Endothelial cell (in vitro differentiated cells): ENCODE measurements around the gene KLHL3. TPM values are rescaled to one million over a fixed set of nuclear protein-coding genes. Genes with fewer than 3 reads are reported as not detected.

Experiments used
- DNase-seq: peaks from one replicate; pipeline ENCODE4 v3.0.0; 2021; ENCODE audit warnings: low spot score
- H3K27ac Mint-ChIP-seq: one replicate; pipeline ENCODE4 v1.8.0; 2021; ENCODE audit warnings: mixed read lengths, inconsistent platforms; ENCODE audit not compliant: unreplicated experiment
- H3K27me3 Mint-ChIP-seq: one replicate; pipeline ENCODE4 v1.8.0; 2021; ENCODE audit warnings: mild to moderate bottlenecking, moderate library complexity, mixed read lengths, inconsistent platforms; ENCODE audit not compliant: unreplicated experiment
- H3K36me3 Mint-ChIP-seq: one replicate; pipeline ENCODE4 v1.8.0; 2021; ENCODE audit warnings: mild to moderate bottlenecking, low read depth, mixed read lengths, inconsistent platforms; ENCODE audit not compliant: unreplicated experiment
- H3K4me1 Mint-ChIP-seq: one replicate; pipeline ENCODE4 v1.8.0; 2021; ENCODE audit warnings: mild to moderate bottlenecking, mixed read lengths, inconsistent platforms; ENCODE audit not compliant: unreplicated experiment
- H3K4me3 Mint-ChIP-seq: one replicate; pipeline ENCODE4 v1.8.0; 2021; ENCODE audit warnings: mild to moderate bottlenecking, mixed read lengths, inconsistent platforms; ENCODE audit not compliant: unreplicated experiment
- H3K9me3 Mint-ChIP-seq: one replicate; pipeline ENCODE4 v1.8.0; 2021; ENCODE audit warnings: mixed read lengths, inconsistent platforms; ENCODE audit not compliant: unreplicated experiment
- total RNA-seq: library from RNA; stranded (reverse); fragmentation: NEBNext Ultra II Directional; extraction: Animal tissue kit (Norgen Biotek cat#: 25700); gene quantifications from one replicate; pipeline ENCODE4 v1.2.1, GENCODE V29; 2021; ENCODE audit not compliant: unreplicated experiment
- TF ChIP-seq, protein P1 (sequence below): fragments of 200-600 bp; sonication (generic); IDR thresholded peaks from one replicate; pipeline ENCODE4 v1.5.0; 2021; ENCODE audit warnings: antibody characterized with exemption; ENCODE audit not compliant: unreplicated experiment

The KLHL3 gene
- total RNA-seq, 1 donor from 2014 or later = 200 TPM

DNA sequence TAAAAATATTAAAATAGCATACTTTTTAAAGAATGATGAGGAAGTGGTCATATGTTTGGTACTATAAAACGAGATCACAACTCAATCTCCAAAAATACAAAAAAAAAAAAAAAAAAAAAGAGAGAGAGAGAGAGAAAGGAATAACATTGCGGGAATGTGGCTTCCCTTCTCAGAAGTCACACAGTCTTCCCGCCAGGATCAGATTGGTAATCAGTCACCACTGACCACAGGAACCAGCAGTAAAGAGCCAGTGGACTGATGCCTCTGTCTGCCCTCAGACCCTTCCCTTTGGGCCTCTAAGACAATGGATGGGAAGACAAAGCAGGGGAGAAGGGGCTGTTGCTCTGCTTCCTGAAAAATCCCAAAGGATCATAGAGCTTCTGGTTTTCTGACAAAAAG lies 104.9 kb downstream of the KLHL3 start:
- TF ChIP-seq, protein P1, sequence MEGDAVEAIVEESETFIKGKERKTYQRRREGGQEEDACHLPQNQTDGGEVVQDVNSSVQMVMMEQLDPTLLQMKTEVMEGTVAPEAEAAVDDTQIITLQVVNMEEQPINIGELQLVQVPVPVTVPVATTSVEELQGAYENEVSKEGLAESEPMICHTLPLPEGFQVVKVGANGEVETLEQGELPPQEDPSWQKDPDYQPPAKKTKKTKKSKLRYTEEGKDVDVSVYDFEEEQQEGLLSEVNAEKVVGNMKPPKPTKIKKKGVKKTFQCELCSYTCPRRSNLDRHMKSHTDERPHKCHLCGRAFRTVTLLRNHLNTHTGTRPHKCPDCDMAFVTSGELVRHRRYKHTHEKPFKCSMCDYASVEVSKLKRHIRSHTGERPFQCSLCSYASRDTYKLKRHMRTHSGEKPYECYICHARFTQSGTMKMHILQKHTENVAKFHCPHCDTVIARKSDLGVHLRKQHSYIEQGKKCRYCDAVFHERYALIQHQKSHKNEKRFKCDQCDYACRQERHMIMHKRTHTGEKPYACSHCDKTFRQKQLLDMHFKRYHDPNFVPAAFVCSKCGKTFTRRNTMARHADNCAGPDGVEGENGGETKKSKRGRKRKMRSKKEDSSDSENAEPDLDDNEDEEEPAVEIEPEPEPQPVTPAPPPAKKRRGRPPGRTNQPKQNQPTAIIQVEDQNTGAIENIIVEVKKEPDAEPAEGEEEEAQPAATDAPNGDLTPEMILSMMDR = no peak
- peak overlapping the region; percentile 56 for H3K4me3 Mint-ChIP-seq
- DNase-seq = no peak
- peaks cover 9% of the 10 kb centered on the region for H3K27me3 Mint-ChIP-seq
- H3K36me3 Mint-ChIP-seq = peaks cover 58% of the 10 kb centered on the region
- H3K9me3 Mint-ChIP-seq = no peaks in the 10 kb centered on the region
- peaks cover 37% of the 10 kb centered on the region for H3K4me1 Mint-ChIP-seq
- H3K27ac Mint-ChIP-seq = peak overlapping the region; percentile 88

DNA sequence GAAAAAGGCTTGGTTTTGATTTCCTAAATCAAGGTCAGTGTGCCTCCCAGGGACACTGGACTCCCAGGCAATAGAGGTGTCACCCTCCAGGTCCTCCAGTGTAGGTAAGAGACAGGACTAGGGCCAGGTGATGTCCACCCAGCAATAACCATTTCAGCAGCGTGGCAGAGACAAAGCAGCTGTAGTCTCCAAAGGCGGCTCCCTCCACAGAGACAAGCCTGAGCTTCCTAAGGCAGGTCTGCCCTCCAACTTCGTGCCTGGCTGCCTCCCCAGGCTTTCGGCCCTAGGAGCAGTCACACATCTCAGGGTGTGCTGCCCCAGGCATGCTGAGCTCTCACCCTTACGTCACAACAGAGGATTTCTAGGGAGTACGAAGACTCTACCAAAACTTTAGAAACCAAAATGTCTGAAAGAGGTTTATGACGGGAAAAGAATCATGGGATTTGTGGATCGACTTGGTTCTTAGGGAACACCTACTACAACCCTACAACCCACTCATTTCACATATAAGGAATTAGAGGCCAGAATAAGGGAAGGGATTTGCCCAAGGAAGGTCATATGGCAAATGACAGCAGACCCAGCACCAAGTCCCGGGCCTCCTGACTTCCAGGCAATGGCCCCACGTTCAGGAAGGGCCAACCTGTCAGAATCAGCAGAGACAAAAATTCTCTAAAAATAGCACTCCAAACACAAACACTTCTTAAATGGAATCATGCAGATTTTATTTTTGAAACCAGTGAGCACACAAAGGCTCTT lies 105.5 kb downstream of the KLHL3 start:
- no peak for DNase-seq
- TF ChIP-seq, protein P1 = no peak
- Mint-ChIP-seq H3K9me3 (no peaks in the 10 kb centered on the region), H3K27me3 (peaks cover 6% of the 10 kb centered on the region), H3K36me3 (peaks cover 57% of the 10 kb centered on the region), H3K27ac (peak overlapping the region; percentile 88), H3K4me1 (peaks cover 36% of the 10 kb centered on the region), H3K4me3 (no peak overlapping the region)

DNA sequence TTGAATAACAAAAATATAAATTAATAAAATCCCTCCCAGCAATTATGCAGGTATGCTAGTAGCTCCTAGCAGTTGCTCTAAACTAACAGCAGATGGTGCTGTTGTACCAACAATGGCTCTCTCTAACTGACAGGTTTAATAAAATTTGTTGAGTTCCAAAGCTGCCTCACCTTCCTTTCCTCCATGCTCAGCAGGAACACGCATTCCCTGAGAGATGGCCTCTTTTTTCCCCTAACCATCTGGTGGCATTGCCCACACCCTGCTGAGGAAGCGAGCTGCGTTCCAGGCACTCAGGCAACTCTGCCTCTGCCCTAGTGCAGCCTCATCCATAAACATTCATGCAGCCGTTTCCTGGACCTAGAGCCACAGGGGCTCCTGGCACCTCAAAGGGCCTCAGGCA lies 106.2 kb downstream of the KLHL3 start:
- Mint-ChIP-seq H3K9me3 (no peaks in the 10 kb centered on the region), H3K27me3 (peaks cover 6% of the 10 kb centered on the region), H3K4me3 (no peak overlapping the region), H3K36me3 (peaks cover 60% of the 10 kb centered on the region), H3K27ac (no peak overlapping the region), H3K4me1 (peaks cover 36% of the 10 kb centered on the region)
- no peak for DNase-seq
- TF ChIP-seq, protein P1 = peak; percentile 88

DNA sequence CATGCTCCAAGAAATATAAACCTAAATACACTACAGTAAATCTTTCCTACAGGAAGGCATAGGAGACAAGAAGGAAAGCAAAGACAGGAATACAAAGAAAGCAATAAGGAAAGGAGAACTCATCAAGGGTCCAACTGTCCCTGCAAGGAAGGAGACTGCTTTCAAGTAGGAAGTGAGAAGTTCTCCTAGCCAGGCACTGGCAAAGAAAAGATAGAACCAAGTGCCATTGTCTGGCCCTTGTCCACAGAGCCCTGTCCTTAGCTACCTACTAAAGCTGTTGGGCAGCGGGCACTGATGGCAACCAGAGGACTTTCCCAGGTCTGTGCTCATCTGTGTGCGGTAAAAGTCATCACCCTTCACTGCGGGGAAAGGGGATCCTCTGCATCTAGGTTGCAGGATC lies 108.2 kb downstream of the KLHL3 start:
- H3K27me3 Mint-ChIP-seq = peaks cover 6% of the 10 kb centered on the region
- H3K36me3 Mint-ChIP-seq = peaks cover 60% of the 10 kb centered on the region
- no peaks in the 10 kb centered on the region for H3K9me3 Mint-ChIP-seq
- peak overlapping the region; percentile 47 for H3K4me3 Mint-ChIP-seq
- H3K27ac Mint-ChIP-seq = peak overlapping the region; percentile 79
- peaks cover 36% of the 10 kb centered on the region for H3K4me1 Mint-ChIP-seq
- no peak for DNase-seq
- TF ChIP-seq, protein P1 = no peak

DNA sequence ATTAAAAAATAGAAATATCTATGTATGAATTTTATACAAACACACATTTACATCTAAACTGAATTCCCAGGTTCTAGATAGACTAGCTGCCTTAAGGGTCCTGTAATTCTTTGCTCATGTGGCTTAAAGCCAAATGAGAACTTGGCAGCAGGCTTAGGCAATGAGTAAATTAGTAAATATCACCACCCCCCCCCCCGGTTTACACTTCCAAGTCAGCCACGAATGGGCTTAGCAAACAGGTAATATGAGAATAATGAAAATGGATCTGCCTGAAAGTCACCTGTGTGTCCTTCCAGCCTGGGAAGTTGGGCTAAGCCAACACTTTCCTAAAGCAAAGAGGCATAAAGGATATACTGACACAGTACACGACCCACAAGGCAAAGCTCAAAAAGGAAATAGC lies 108.6 kb downstream of the KLHL3 start:
- TF ChIP-seq, protein P1 = no peak

More for the DNA sequence above, 108.6 kb downstream of the KLHL3 start:
- H3K27me3 Mint-ChIP-seq = peaks cover 6% of the 10 kb centered on the region
- H3K27ac Mint-ChIP-seq = peak overlapping the region; percentile 79
- peak overlapping the region; percentile 47 for H3K4me3 Mint-ChIP-seq
- peaks cover 60% of the 10 kb centered on the region for H3K36me3 Mint-ChIP-seq
- peaks cover 36% of the 10 kb centered on the region for H3K4me1 Mint-ChIP-seq
- H3K9me3 Mint-ChIP-seq = no peaks in the 10 kb centered on the region
- DNase-seq = no peak
